HepG2 (cell line): ENCODE measurements around the gene LTB4R. TPM values are rescaled to one million over a fixed set of nuclear protein-coding genes. Genes with fewer than 3 reads are reported as not detected.

Experiments used
- ARNT ChIP-seq: fragments of 450-650 bp; IDR thresholded peaks from 2 replicates; pipeline ENCODE4 v1.6.1; 2017
- ELF4 ChIP-seq: sonication (generic); formaldehyde crosslinking; IDR thresholded peaks from 2 replicates; pipeline ENCODE4 v1.5.0; 2020; ENCODE audit warnings: missing genetic modification reagents, mild to moderate bottlenecking, moderate library complexity, borderline replicate concordance
- EP300 ChIP-seq, 3 experiments: sonication (generic) in 1 of 3; formaldehyde crosslinking in 1 of 3; IDR thresholded peaks; 2 replicates each; pipeline versions ENCODE4 v1.5.1 to v1.6.1; 2011 to 2020; ENCODE audit warnings: low read depth in 2 of 3, low read length in 2 of 3, borderline replicate concordance in 1 of 3, improper control_type of control experiment in 1 of 3, mild to moderate bottlenecking in 1 of 3, missing genetic modification reagents in 1 of 3, moderate library complexity in 1 of 3
- GATAD2A ChIP-seq: IDR thresholded peaks from 2 replicates; pipeline ENCODE4 v1.6.1; 2016
- HBP1 ChIP-seq: IDR thresholded peaks from 2 replicates; pipeline ENCODE4 v1.6.1; 2016; ENCODE audit warnings: low read depth, control low read depth
- HMG20B ChIP-seq: conservative IDR thresholded peaks from 2 replicates; pipeline ENCODE4 v1.6.1; 2016; ENCODE audit warnings: missing genetic modification reagents, missing compliant biosample characterization
- HNRNPK ChIP-seq: fragments of 200-400 bp; formaldehyde crosslinking; IDR thresholded peaks from 2 replicates; pipeline ENCODE4 v1.6.1; 2018; ENCODE audit warnings: low read length, low read depth, moderate library complexity, mild to moderate bottlenecking; ENCODE audit not compliant: poor library complexity, severe bottlenecking
- MAFF ChIP-seq: IDR thresholded peaks from 2 replicates; pipeline ENCODE4 v1.6.1; 2011; ENCODE audit warnings: low read depth, low read length, improper control_type of control experiment
- MAFK ChIP-seq, 2 experiments: IDR thresholded peaks in 1 of 2; conservative IDR thresholded peaks in 1 of 2; 2 replicates each; pipeline ENCODE4 v1.6.1; 2011; ENCODE audit warnings: improper control_type of control experiment in 2 of 2, low read length in 2 of 2
- NR0B2 ChIP-seq: sonication (generic); formaldehyde crosslinking; IDR thresholded peaks from 2 replicates; pipeline ENCODE4 v1.4.0; 2020; ENCODE audit warnings: mild to moderate bottlenecking, missing genetic modification reagents
- NR2F1 ChIP-seq, 2 experiments: fragments of 450-650 bp in 1 of 2; formaldehyde crosslinking in 1 of 2; IDR thresholded peaks; 2 replicates each; pipeline versions ENCODE4 v1.5.0 to v1.6.1; 2016 to 2020; ENCODE audit warnings: mild to moderate bottlenecking in 1 of 2, missing compliant biosample characterization in 1 of 2, missing genetic modification reagents in 1 of 2, moderate library complexity in 1 of 2
- PAF1 ChIP-seq: IDR thresholded peaks from 2 replicates; pipeline ENCODE4 v1.6.1; 2016; ENCODE audit warnings: missing genetic modification reagents, missing compliant biosample characterization
- POLR2AphosphoS5 ChIP-seq: IDR thresholded peaks from 2 replicates; pipeline ENCODE4 v1.6.1; 2012; ENCODE audit warnings: low read depth, low read length
- RBFOX2 ChIP-seq: fragments of 200-400 bp; formaldehyde crosslinking; IDR thresholded peaks from 2 replicates; pipeline ENCODE4 v1.6.1; 2017; ENCODE audit warnings: low read depth, mild to moderate bottlenecking, low read length
- SALL1 ChIP-seq: sonication (generic); formaldehyde crosslinking; IDR thresholded peaks from 2 replicates; pipeline ENCODE4 v1.8.0; 2022; ENCODE audit warnings: mild to moderate bottlenecking, missing genetic modification reagents
- SMARCE1 ChIP-seq: fragments of 450-650 bp; IDR thresholded peaks from 2 replicates; pipeline ENCODE4 v1.6.1; 2017; ENCODE audit warnings: borderline replicate concordance
- ZBTB4 ChIP-seq: sonication (generic); formaldehyde crosslinking; IDR thresholded peaks from 2 replicates; pipeline ENCODE4 v1.4.0; 2020; ENCODE audit warnings: missing genetic modification reagents, mild to moderate bottlenecking, borderline replicate concordance
- ZNF354B ChIP-seq: sonication (generic); formaldehyde crosslinking; IDR thresholded peaks from 2 replicates; pipeline ENCODE4 v1.8.0; 2022; ENCODE audit warnings: mild to moderate bottlenecking, missing genetic modification reagents
- ZNF44 ChIP-seq: sonication (generic); formaldehyde crosslinking; IDR thresholded peaks from 2 replicates; pipeline ENCODE4 v1.5.1; 2020; ENCODE audit warnings: mild to moderate bottlenecking, missing genetic modification reagents
- ZNF446 ChIP-seq: sonication (generic); formaldehyde crosslinking; IDR thresholded peaks from 2 replicates; pipeline ENCODE4 v1.5.0; 2020; ENCODE audit warnings: mild to moderate bottlenecking, missing genetic modification reagents
- ZNF639 ChIP-seq: conservative IDR thresholded peaks from 2 replicates; pipeline ENCODE4 v1.6.1; 2018; ENCODE audit warnings: missing genetic modification reagents
- ZNF7 ChIP-seq: IDR thresholded peaks from 2 replicates; pipeline ENCODE4 v1.6.1; 2016; ENCODE audit warnings: missing biosample characterization, missing genetic modification reagents
- ZNF703 ChIP-seq: sonication (generic); formaldehyde crosslinking; IDR thresholded peaks from 2 replicates; pipeline ENCODE4 v1.5.1; 2020; ENCODE audit warnings: missing genetic modification reagents, mild to moderate bottlenecking, moderate library complexity, borderline replicate concordance
- polyA plus RNA-seq, 8 experiments: library from polyadenylated mRNA; depleted of rRNA in 3 of 8; stranded (reverse) in 7 of 8; unstranded in 1 of 8; fragments of >200 nt; fragmentation: Illumina TruSeq in 4 of 8; extraction: Trizol in 4 of 8; gene quantifications; 2 replicates each; pipeline versions ENCODE4 v1.2.1 to v1.2.3, GENCODE V29; 2011 to 2016; ENCODE audit warnings: low read depth in 4 of 8, missing spikeins in 1 of 8, mixed read lengths in 1 of 8; ENCODE audit not compliant: insufficient read depth in 1 of 8
- total RNA-seq, 5 experiments: library from RNA; depleted of rRNA; stranded (reverse); fragments of >200 nt; fragmentation: Illumina TruSeq; extraction: Trizol; gene quantifications; 2 replicates each; pipeline ENCODE4 v1.2.3, GENCODE V29; 2016; ENCODE audit warnings: low read depth in 1 of 5

Gene LTB4R
- total and polyA plus RNA-seq, 2 of the 13 experiments (the other 11 are each of a cell fraction or from before 2014, with no cell fraction given) = 3.2 to 8.2 TPM

GRCh38 chr14:24366721-24367513 lies 55.6 kb downstream of the LTB4R start (continued):
- TF ChIP-seq NR2F1 (CRISPR knock-in tag; IDR thresholded peaks at IDR 0.05) = no peak; a peak in 1 of 4 replicates
- TF ChIP-seq ZNF446 (CRISPR knock-in tag) = 0 out of 2 replicates have a peak, but pooled peaks have one; percentile 79
- TF ChIP-seq ZNF639 (CRISPR knock-in tag) = peak; percentile 36; the same call in 1 of the 2 replicates
- peak in 1 of 2 experiments; percentile 29; a peak in 1 of 4 replicates for TF ChIP-seq EP300 (IDR thresholded peaks at IDR 0.05; ENCODE audit: low read depth in 2 of 2, low read length in 2 of 2)
- TF ChIP-seq EP300 (CRISPR knock-in tag; IDR thresholded peaks at IDR 0.05; ENCODE audit: borderline replicate concordance) = no peak
- peak; percentile 89; the same call in 1 of the 2 replicates for TF ChIP-seq ZNF354B (CRISPR knock-in tag)
- TF ChIP-seq HMG20B = no peak
- peak; percentile 25; the same call in 1 of the 2 replicates for TF ChIP-seq SALL1
- TF ChIP-seq MAFK (conservative IDR thresholded peaks at IDR 0.05 in 1 of 2, IDR thresholded peaks at IDR 0.05 in 1 of 2; ENCODE audit: low read length in 2 of 2) = no peak
- TF ChIP-seq MAFF = no peak
- TF ChIP-seq ELF4 (CRISPR knock-in tag) = 0 out of 2 replicates have a peak, but pooled peaks have one; percentile 31
- TF ChIP-seq GATAD2A (CRISPR knock-in tag) = peak; percentile 64; the same call in 1 of the 2 replicates
- TF ChIP-seq ZNF7 (CRISPR knock-in tag) = no peak; the same call in 1 of the 2 replicates
- TF ChIP-seq HBP1 (CRISPR knock-in tag) = no peak; the same call in 1 of the 2 replicates
- peak; percentile 41 for TF ChIP-seq HNRNPK
- no peak for TF ChIP-seq ZNF44 (CRISPR knock-in tag)
- TF ChIP-seq ZNF703 (CRISPR knock-in tag) = no peak
- no peak for TF ChIP-seq RBFOX2
- TF ChIP-seq ARNT = no peak
- no peak for TF ChIP-seq SMARCE1
- TF ChIP-seq PAF1 (CRISPR knock-in tag) = no peak
- TF ChIP-seq NR0B2 = 0 out of 2 replicates have a peak, but pooled peaks have one; percentile 30
- TF ChIP-seq POLR2AphosphoS5 = no peak
- no peak for TF ChIP-seq ZBTB4 (CRISPR knock-in tag)
